ENCODE data around the gene TPM2. TPM values are rescaled to one million over a fixed set of nuclear protein-coding genes. Genes with fewer than 3 reads are reported as not detected.
A peak's percentile ranks its signal among the peaks of the same experiment; 100 is the strongest.

The TPM2 gene
- total and polyA plus RNA-seq, 11 donors = 621 to 2,450 (median 858) TPM

DNA sequence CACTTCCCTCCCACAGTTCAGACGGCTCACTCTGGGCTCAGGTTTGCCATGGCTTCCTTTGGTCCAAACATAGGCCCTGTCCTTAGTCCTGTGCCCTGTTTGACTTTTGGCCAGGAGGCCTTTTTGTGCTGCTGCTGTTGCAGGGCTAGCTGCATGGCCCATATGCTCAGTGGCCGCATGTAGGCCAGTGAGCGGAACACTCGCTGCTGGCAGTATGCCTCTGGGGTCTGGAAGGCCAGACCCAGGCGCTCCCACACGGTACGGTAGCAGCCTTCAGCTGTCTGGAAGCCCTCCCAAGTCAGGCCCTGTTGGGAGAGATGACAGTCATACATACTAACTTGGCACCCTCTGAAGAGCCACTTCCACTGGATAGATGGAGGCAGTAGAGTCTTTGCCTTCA is 47.4 kb upstream of the TPM2 start:
- ATAC-seq (no peak), DNase-seq (peak in 1 of 5 donors; percentile 23)
- Histone ChIP-seq H3K4me1 (peaks cover 5 to 32% (median 14%) of the 10 kb centered on the region in 12 donors), H3K27ac (no peak overlapping the region), H3K9me3 (no peaks in the 10 kb centered on the region), H3K4me3 (no peak overlapping the region), H3K27me3 (no peaks in the 10 kb centered on the region), H3K36me3 (peaks cover 0 to 85% (median 79%) of the 10 kb centered on the region in 9 donors)
- TF ChIP-seq, protein P1, sequence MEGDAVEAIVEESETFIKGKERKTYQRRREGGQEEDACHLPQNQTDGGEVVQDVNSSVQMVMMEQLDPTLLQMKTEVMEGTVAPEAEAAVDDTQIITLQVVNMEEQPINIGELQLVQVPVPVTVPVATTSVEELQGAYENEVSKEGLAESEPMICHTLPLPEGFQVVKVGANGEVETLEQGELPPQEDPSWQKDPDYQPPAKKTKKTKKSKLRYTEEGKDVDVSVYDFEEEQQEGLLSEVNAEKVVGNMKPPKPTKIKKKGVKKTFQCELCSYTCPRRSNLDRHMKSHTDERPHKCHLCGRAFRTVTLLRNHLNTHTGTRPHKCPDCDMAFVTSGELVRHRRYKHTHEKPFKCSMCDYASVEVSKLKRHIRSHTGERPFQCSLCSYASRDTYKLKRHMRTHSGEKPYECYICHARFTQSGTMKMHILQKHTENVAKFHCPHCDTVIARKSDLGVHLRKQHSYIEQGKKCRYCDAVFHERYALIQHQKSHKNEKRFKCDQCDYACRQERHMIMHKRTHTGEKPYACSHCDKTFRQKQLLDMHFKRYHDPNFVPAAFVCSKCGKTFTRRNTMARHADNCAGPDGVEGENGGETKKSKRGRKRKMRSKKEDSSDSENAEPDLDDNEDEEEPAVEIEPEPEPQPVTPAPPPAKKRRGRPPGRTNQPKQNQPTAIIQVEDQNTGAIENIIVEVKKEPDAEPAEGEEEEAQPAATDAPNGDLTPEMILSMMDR (IDR thresholded peaks at IDR 0.05) = no peak
- TF ChIP-seq POLR2A (IDR thresholded peaks at IDR 0.05) = no peak
- intact Hi-C loops (cut with DNase I) = loop anchor here in 3 of 10 donors (5.0 kb wide), 3 partner anchors 90 to 625 kb away; partner anchors contain the start of genes FAM221B (in 1 of the 3) and TMEM8B (in 1 of the 3)
- 57 to 66% (median 62%) methylated on average over 7 of the region's 7 CpGs for WGBS, 4 donors

DNA sequence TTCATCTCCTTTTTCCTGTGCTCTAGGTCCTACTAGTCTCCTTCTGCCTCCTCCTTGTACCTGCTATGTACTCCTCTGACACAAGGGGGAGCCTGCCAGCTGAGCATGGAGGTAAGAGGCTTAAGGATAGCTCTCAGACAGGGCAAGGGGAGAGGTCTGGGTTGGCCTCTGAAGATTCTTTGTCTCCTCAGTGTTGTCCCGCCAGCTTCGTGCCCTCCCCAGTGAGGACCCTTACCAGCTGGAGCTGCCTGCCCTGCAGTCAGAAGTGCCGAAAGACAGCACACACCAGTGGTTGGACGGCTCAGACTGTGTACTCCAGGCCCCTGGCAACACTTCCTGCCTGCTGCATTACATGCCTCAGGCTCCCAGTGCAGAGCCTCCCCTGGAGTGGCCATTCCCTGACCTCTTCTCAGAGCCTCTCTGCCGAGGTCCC is 46.5 kb upstream of the TPM2 start:
- ATAC-seq = no peak
- peak overlapping the region in 4 of 12 donors; percentile 16 to 26 (median 24) for H3K27ac ChIP-seq
- H3K27me3 ChIP-seq = no peaks in the 10 kb centered on the region
- H3K36me3 ChIP-seq = peaks cover 0 to 77% (median 71%) of the 10 kb centered on the region in 9 donors
- DNase-seq = peak in 4 of 5 donors; percentile 66 to 72 (median 69)
- 29 to 40% (median 34%) methylated on average over 5 of the region's 5 CpGs for WGBS, 4 donors
- H3K4me1 ChIP-seq = peaks cover 5 to 31% (median 15%) of the 10 kb centered on the region in 12 donors
- intact Hi-C loops (cut with DNase I) = loop anchor here in 3 of 10 donors (5.0 kb wide), 3 partner anchors 89 to 624 kb away; partner anchors contain the start of genes FAM221B (in 1 of the 3) and TMEM8B (in 1 of the 3)
- H3K9me3 ChIP-seq = no peaks in the 10 kb centered on the region
- no peak overlapping the region for H3K4me3 ChIP-seq
- no peak for TF ChIP-seq POLR2A (IDR thresholded peaks at IDR 0.05)
- TF ChIP-seq, protein P1 (IDR thresholded peaks at IDR 0.05) = peak; percentile 61 to 86 (median 74)

DNA sequence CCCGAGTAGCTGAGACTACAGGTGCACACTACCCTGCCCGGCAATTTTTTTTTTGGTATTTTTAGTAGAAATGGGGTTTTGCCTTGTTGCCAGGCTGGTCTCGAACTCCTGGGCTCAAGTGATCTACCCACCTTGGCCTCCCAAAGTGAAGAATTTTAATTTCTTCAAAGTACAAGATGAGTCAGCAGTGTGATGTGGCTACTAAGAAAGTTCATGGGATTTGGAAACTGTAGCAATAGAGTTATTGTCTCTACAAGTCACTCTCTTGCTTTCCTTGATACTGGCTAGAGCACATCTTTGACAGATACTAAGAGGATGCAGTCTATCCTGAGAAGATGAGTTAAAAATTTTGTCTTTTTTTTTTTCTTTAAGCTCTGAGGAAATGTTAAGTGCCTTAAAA is 44.4 kb upstream of the TPM2 start:
- WGBS, 4 donors = 84 to 93% (median 91%) methylated on average over 3 of the region's 3 CpGs
- Histone ChIP-seq H3K36me3 (peaks cover 0 to 55% (median 49%) of the 10 kb centered on the region in 9 donors), H3K9me3 (no peaks in the 10 kb centered on the region), H3K27ac (peak overlapping the region in 5 of 12 donors; percentile 97 to 98 (median 98)), H3K4me1 (peaks cover 11 to 52% (median 35%) of the 10 kb centered on the region in 12 donors), H3K27me3 (no peaks in the 10 kb centered on the region), H3K4me3 (no peak overlapping the region)
- intact Hi-C loops (cut with DNase I) = loop anchor here in 2 of 10 donors (5.0 kb wide), 2 partner anchors 37 to 77 kb away; partner anchors contain the start of genes CCDC107 (in 1 of the 2) and RMRP (in 1 of the 2)
- DNase-seq (no peak), ATAC-seq (no peak)
- TF ChIP-seq, protein P1 (IDR thresholded peaks at IDR 0.05) = no peak
- TF ChIP-seq POLR2A (IDR thresholded peaks at IDR 0.05) = no peak

DNA sequence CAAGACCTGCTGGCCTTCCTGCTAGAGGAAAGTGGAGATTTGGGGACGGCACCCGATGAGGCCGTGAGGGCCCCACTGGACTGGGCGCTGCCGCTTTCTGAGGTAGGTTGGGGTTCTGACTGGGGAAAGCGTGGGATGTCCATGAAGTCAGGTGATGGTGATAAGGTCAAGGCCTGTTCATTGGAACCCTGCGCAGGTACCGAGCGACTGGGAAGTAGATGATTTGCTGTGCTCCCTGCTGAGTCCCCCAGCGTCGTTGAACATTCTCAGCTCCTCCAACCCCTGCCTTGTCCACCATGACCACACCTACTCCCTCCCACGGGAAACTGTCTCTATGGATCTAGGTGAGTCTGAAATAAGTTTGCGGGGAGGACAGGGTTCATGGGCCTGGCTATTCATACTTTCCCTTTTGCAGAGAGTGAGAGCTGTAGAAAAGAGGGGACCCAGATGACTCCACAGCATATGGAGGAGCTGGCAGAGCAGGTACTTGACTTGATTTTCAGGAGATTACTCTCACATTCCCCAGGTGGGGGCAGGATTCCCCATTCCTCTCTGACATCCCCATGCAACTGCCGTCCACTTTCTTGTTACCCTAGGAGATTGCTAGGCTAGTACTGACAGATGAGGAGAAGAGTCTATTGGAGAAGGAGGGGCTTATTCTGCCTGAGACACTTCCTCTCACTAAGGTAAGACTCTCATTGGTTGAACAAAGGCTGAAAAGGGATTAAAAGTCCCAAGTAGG is 43.2 kb upstream of the TPM2 start:
- no peaks in the 10 kb centered on the region for H3K27me3 ChIP-seq
- peaks cover 12 to 64% (median 46%) of the 10 kb centered on the region in 12 donors for H3K4me1 ChIP-seq
- 1 to 2% (median 2%) methylated on average over 10 to 14 of the region's 14 CpGs for WGBS, 4 donors
- TF ChIP-seq POLR2A (IDR thresholded peaks at IDR 0.05) = no peak
- TF ChIP-seq, protein P1 (IDR thresholded peaks at IDR 0.05) = no peak
- peak in 1 of 4 donors; percentile 0 for ATAC-seq
- peak overlapping the region; percentile 63 to 98 (median 86) for H3K4me3 ChIP-seq
- H3K27ac ChIP-seq = peak overlapping the region; percentile 94 to 99 (median 98)
- intact Hi-C loops (cut with DNase I) = loop anchor here in 6 of 10 donors (1.0 to 5.0 kb wide), 6 partner anchors 14 to 76 kb away; partner anchors contain the start of genes GBA2 (in 3 of the 6), RGP1 (in 3 of the 6), CCDC107 (in 2 of the 6) and RMRP (in 2 of the 6)
- peaks cover 0 to 44% (median 38%) of the 10 kb centered on the region in 9 donors for H3K36me3 ChIP-seq
- DNase-seq = peak in 1 of 5 donors; percentile 23
- no peaks in the 10 kb centered on the region for H3K9me3 ChIP-seq
